ENCODE measurements around the gene OR5M3. TPM values are rescaled to one million over a fixed set of nuclear protein-coding genes. Genes with fewer than 3 reads are reported as not detected.

The OR5M3 gene
- total RNA-seq, 1 donor from 2014 or later = not detected

DNA sequence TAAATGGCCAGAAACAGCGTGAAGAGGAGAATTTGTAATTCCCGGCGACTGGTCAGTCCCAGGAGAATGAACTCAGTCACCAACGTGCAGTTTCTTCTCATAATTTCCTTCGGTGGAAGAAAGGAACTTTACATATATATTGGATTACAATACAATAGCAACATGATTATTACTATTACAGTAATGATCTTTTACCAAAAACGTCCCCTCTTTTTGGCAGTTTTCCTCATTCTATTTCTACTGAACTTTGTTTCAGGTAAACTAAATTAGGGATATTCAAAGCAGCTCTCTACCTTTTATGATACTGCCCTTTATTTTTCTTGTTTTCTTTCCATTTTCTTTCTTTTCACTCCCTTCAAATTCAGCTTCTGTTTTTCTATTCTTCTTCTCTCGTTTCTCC lies 18.1 kb upstream of the OR5M3 start, which contains the start of gene OR5M8:
TSS of gene OR5M8 (minus strand) at position 101 of the 400 bp plus-strand sequence. CDS start at position 101, 0 bp downstream.
- H3K36me3 ChIP-seq (ENCODE audit: control insufficient read depth, insufficient read depth, low read length) = no peaks in the 10 kb centered on the region
- no peak within 1 kb of the TSS for H3K4me3 ChIP-seq (ENCODE audit: low read depth, low read length)
- TF ChIP-seq, protein P1, sequence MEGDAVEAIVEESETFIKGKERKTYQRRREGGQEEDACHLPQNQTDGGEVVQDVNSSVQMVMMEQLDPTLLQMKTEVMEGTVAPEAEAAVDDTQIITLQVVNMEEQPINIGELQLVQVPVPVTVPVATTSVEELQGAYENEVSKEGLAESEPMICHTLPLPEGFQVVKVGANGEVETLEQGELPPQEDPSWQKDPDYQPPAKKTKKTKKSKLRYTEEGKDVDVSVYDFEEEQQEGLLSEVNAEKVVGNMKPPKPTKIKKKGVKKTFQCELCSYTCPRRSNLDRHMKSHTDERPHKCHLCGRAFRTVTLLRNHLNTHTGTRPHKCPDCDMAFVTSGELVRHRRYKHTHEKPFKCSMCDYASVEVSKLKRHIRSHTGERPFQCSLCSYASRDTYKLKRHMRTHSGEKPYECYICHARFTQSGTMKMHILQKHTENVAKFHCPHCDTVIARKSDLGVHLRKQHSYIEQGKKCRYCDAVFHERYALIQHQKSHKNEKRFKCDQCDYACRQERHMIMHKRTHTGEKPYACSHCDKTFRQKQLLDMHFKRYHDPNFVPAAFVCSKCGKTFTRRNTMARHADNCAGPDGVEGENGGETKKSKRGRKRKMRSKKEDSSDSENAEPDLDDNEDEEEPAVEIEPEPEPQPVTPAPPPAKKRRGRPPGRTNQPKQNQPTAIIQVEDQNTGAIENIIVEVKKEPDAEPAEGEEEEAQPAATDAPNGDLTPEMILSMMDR (IDR thresholded peaks at IDR 0.05; ENCODE audit: insufficient read depth, low read length, severe bottlenecking) = no peak
- no peaks in the 10 kb centered on the region for H3K27me3 ChIP-seq (ENCODE audit: control insufficient read depth, insufficient read depth, low read length)
- FAIRE-seq = no peak
- no peak for DNase-seq (ENCODE audit: low read depth)

DNA sequence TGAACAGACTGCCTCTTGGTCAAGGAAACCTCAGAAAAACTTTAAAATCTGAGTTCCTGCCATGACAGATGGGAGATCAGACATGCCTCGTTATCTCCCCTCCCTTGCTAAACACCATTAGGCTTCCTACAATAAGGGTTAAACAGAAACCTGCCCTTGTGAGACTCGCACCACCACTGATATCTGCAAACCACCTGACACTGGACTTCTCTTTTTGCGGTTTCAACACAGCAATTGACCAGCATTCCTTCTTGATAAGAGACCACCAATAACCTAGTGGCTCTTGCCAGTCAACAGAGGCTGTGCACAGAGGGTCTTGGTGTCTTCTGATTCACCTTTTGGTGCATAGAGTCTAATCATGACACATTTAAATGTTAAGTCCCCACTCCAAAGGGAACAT lies 13.6 kb upstream of the OR5M3 start:
- no peak for FAIRE-seq

DNA sequence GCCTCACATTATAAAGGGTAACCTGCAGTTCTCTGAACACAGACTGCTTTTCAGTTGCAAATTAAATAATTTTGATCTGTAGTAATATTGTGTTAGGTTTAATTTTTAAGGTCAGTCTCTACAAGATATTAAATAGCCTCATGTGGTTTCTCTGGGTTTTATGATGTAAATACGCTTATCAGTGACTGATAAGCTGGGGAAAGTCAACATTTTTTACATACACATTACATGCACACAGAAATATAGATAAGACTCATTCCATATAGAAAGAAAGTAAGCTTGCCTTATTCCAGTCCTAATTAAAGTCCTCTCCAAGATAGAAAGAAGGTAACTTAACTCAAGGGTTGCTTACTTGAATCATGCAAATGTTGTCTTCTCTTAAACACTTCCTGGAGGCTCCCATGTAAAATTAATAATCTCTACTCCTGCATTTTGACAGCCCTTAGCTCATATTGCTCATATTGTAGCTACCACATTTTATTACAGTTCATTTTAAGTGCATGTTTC lies 1.6 kb upstream of the OR5M3 start:
- no peaks in the 10 kb centered on the region for H3K36me3 ChIP-seq (ENCODE audit: control insufficient read depth, insufficient read depth, low read length)
- no peak overlapping the region for H3K4me3 ChIP-seq (ENCODE audit: low read depth, low read length)
- no peak for DNase-seq (ENCODE audit: low read depth)
- H3K27me3 ChIP-seq (ENCODE audit: control insufficient read depth, insufficient read depth, low read length) = no peaks in the 10 kb centered on the region
- TF ChIP-seq, protein P1 (IDR thresholded peaks at IDR 0.05; ENCODE audit: insufficient read depth, low read length, severe bottlenecking) = no peak
- no peak for FAIRE-seq

More for the DNA sequence above, 13.6 kb upstream of the OR5M3 start:
- H3K27me3 ChIP-seq (ENCODE audit: control insufficient read depth, insufficient read depth, low read length) = no peaks in the 10 kb centered on the region
- no peak overlapping the region for H3K4me3 ChIP-seq (ENCODE audit: low read depth, low read length)
- TF ChIP-seq, protein P1 (IDR thresholded peaks at IDR 0.05; ENCODE audit: insufficient read depth, low read length, severe bottlenecking) = no peak
- no peak for DNase-seq (ENCODE audit: low read depth)
- H3K36me3 ChIP-seq (ENCODE audit: control insufficient read depth, insufficient read depth, low read length) = no peaks in the 10 kb centered on the region

DNA sequence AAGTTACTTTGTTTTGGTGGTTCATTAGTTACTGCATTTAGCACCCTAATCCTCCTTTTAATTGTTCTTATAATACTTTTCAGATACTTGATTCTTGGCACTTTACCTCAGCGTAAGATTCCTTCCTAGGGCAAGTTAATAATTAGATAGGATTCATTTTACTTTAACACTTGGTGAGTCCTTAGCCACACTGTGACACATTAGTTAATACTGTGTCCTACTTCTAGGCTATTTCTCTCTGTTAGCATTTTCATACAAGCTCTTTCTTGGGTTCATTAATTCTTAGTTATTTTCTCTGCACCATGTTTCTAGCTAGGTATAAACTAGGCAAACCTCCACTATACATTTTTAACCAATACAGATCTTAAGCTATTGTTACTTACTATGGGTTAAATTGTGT lies 16.1 kb downstream of the OR5M3 start:
- Histone ChIP-seq H3K27me3 (ENCODE audit: control insufficient read depth, insufficient read depth, low read length) (no peaks in the 10 kb centered on the region), H3K4me3 (ENCODE audit: low read depth, low read length) (no peak overlapping the region), H3K36me3 (ENCODE audit: control insufficient read depth, insufficient read depth, low read length) (no peaks in the 10 kb centered on the region)
- TF ChIP-seq, protein P1 (IDR thresholded peaks at IDR 0.05; ENCODE audit: insufficient read depth, low read length, severe bottlenecking) = no peak
- FAIRE-seq = no peak
- DNase-seq (ENCODE audit: low read depth) = no peak

DNA sequence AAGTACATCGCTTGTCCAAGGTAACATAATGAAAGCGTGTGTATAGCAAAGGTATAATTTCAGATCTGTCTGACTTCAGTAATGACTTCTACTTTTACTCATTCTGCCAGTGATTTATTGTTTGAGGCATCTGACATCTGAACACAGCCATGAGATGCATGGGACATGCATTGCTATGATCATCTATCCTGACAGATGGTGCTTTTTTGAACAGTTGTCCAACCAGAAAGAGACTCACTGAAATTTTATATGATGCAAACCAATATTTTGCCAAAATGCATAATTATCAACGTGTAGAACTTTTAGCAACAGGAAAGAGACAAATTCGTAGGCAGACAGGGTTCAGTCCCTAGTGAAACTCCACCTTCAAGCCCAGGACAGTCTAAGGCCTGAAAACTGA lies 19.6 kb downstream of the OR5M3 start:
- no peak for FAIRE-seq
- TF ChIP-seq, protein P1 (IDR thresholded peaks at IDR 0.05; ENCODE audit: insufficient read depth, low read length, severe bottlenecking) = no peak
- H3K27me3 ChIP-seq (ENCODE audit: control insufficient read depth, insufficient read depth, low read length) = no peaks in the 10 kb centered on the region
- no peak overlapping the region for H3K4me3 ChIP-seq (ENCODE audit: low read depth, low read length)
- no peaks in the 10 kb centered on the region for H3K36me3 ChIP-seq (ENCODE audit: control insufficient read depth, insufficient read depth, low read length)
- DNase-seq (ENCODE audit: low read depth) = no peak

Other genes starting within 250 kb of the OR5M3 start
- not detected in 2 replicates for gene OR5T2, start 239.1 kb downstream of the OR5M3 start, total RNA-seq
- gene OR5T3, start 221.1 kb downstream of the OR5M3 start, total RNA-seq = not detected in 2 replicates
- not detected in 2 replicates for gene OR5T1, start 199.2 kb downstream of the OR5M3 start, total RNA-seq
- gene OR8H1, start 181.1 kb downstream of the OR5M3 start, total RNA-seq = not detected in 2 replicates
- not detected in 2 replicates for gene OR8K3, start 158.2 kb downstream of the OR5M3 start, total RNA-seq
- not detected in 2 replicates for gene OR8K1, start 127.3 kb downstream of the OR5M3 start, total RNA-seq
- gene OR8J1, start 119.1 kb downstream of the OR5M3 start, total RNA-seq = not detected in 2 replicates
- not detected in 2 replicates for gene OR8U1, start 97.7 kb downstream of the OR5M3 start, total RNA-seq
- not detected in 2 replicates for gene OR5AL1, start 60.7 kb downstream of the OR5M3 start, total RNA-seq
- not detected in 2 replicates for gene OR5M8, start 18.0 kb upstream of the OR5M3 start, total RNA-seq
- gene OR5M11, start 69.9 kb upstream of the OR5M3 start, total RNA-seq = not detected in 2 replicates
- not detected in 2 replicates for gene OR5M10, start 104.4 kb upstream of the OR5M3 start, total RNA-seq
- gene OR5M1, start 141.5 kb upstream of the OR5M3 start, total RNA-seq = not detected in 2 replicates
- not detected in 2 replicates for gene OR5AP2, start 169.1 kb upstream of the OR5M3 start, total RNA-seq
- gene OR5AR1, start 190.3 kb upstream of the OR5M3 start, total RNA-seq = not detected in 2 replicates
- not detected in 2 replicates for gene OR9G1, start 225.7 kb upstream of the OR5M3 start, total RNA-seq